GM23338 (cell line): ENCODE results near the gene DYNLT2.

ENCODE experiments used
- POLR2AphosphoS5 ChIP-seq: IDR thresholded peaks from 2 replicates; pipeline ENCODE4 v1.6.1; 2016; ENCODE audit warnings: antibody characterized with exemption, low read depth
- TF ChIP-seq, protein P1 (sequence below), 2 experiments: fragments of 200-600 bp in 1 of 2; sonication (generic) in 1 of 2; conservative IDR thresholded peaks; 2 replicates each; pipeline versions ENCODE4 v1.5.1 to v1.6.1; 2016 to 2017; ENCODE audit warnings: antibody characterized with exemption in 2 of 2, low read depth in 2 of 2, mild to moderate bottlenecking in 2 of 2, moderate library complexity in 1 of 2
- TF ChIP-seq, protein P2 (sequence below): IDR thresholded peaks from 2 replicates; pipeline ENCODE4 v1.6.1; 2016; ENCODE audit warnings: antibody characterized with exemption

DNA sequence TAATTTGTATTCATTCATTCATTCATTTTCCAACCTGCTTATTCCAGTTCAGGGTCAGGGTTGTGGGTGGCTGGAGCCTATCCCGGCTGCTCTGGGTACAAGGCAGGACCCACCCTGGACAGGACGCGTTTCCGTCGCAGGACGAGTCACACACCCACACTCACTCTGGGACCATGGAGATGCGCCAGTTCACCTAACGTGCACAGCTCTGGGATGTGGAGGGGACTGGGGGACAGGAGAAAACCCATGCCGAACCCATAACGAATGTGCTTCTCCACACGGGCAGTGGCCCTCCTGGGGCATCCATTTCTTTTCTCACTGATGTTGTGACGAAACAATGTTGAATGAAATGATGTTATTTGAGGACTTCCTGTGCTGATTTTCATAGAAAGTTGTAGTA, 26.5 kb upstream of the DYNLT2 start:
- TF ChIP-seq, protein P1, sequence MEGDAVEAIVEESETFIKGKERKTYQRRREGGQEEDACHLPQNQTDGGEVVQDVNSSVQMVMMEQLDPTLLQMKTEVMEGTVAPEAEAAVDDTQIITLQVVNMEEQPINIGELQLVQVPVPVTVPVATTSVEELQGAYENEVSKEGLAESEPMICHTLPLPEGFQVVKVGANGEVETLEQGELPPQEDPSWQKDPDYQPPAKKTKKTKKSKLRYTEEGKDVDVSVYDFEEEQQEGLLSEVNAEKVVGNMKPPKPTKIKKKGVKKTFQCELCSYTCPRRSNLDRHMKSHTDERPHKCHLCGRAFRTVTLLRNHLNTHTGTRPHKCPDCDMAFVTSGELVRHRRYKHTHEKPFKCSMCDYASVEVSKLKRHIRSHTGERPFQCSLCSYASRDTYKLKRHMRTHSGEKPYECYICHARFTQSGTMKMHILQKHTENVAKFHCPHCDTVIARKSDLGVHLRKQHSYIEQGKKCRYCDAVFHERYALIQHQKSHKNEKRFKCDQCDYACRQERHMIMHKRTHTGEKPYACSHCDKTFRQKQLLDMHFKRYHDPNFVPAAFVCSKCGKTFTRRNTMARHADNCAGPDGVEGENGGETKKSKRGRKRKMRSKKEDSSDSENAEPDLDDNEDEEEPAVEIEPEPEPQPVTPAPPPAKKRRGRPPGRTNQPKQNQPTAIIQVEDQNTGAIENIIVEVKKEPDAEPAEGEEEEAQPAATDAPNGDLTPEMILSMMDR (conservative IDR thresholded peaks at IDR 0.05; ENCODE audit: low read depth in 2 of 2) = no peak
- no peak for TF ChIP-seq POLR2AphosphoS5
- TF ChIP-seq, protein P2, sequence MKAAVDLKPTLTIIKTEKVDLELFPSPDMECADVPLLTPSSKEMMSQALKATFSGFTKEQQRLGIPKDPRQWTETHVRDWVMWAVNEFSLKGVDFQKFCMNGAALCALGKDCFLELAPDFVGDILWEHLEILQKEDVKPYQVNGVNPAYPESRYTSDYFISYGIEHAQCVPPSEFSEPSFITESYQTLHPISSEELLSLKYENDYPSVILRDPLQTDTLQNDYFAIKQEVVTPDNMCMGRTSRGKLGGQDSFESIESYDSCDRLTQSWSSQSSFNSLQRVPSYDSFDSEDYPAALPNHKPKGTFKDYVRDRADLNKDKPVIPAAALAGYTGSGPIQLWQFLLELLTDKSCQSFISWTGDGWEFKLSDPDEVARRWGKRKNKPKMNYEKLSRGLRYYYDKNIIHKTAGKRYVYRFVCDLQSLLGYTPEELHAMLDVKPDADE = no peak
